GM10266 (cell line): ENCODE data around the gene SCN2B.

Source experiments
- DNase-seq: peaks from one replicate; pipeline ENCODE4 v3.0.0; 2012; ENCODE audit errors: extremely low spot score
- CTCF ChIP-seq: IDR thresholded peaks from 2 replicates; pipeline ENCODE4 v1.5.1; 2012; ENCODE audit warnings: mild to moderate bottlenecking, low read depth; ENCODE audit not compliant: control insufficient read depth, insufficient read depth; ENCODE audit errors: missing control alignments

The SCN2B gene

GRCh38 chr11:118145285-118146227 lies 30.9 kb downstream of the SCN2B start:
- peak; percentile 95 for DNase-seq
- TF ChIP-seq CTCF = peak; percentile 89

- DNase-seq = no peak
- no peak for TF ChIP-seq CTCF
Measured at GRCh38 chr11:118144301-118145268, 31.9 kb downstream of the SCN2B start.

GRCh38 chr11:118143661-118144185 lies 32.7 kb downstream of the SCN2B start:
- no peak for DNase-seq
- TF ChIP-seq CTCF = no peak

- no peak for TF ChIP-seq CTCF
- DNase-seq = no peak
Measured at GRCh38 chr11:118142809-118143208, 33.6 kb downstream of the SCN2B start.

- no peak for TF ChIP-seq CTCF
- DNase-seq = no peak
Measured at GRCh38 chr11:118142081-118142480, 34.4 kb downstream of the SCN2B start.

- TF ChIP-seq CTCF = no peak
- DNase-seq = no peak
Measured at GRCh38 chr11:118139578-118139977, 36.9 kb downstream of the SCN2B start.
